Measurements from ENCODE around the gene ADARB2. TPM values are rescaled to one million over a fixed set of nuclear protein-coding genes. Genes with fewer than 3 reads are reported as not detected.

Gene ADARB2
- total and polyA plus RNA-seq, 4 donors = 0.55 to 0.70 (median 0.59) TPM; not detected in 1

DNA sequence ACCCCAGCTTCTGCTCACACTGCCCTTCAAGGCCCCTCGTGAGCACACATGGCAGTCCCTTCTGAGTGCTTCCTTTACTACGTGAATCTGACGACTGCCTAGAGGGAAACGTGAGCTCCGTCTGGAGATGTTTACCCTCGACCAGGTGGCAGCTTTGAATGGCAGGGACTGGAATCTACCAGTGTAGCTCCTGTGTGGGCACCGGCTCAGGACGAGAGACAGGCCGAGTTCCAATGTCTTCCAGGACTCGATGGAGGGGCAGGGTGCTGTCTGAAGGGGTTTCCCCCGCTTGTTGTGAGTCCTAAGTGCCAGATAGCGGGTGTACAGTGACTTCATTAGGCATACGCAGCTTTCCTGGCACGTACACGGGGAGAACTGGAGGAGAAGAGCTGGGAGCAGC is 229.9 kb downstream of the ADARB2 start:
- no peaks in the 10 kb centered on the region for H3K36me3 ChIP-seq (ENCODE audit: control insufficient read depth in 4 of 4, insufficient read depth in 3 of 4, low read depth in 1 of 4, low read length in 3 of 4)
- H3K9ac ChIP-seq (ENCODE audit: low read depth in 1 of 2, low read length in 2 of 2) = no peak overlapping the region
- peaks cover 0 to 8% (median 2%) of the 10 kb centered on the region in 4 donors for H3K9me3 ChIP-seq (ENCODE audit: control insufficient read depth in 4 of 4, low read length in 3 of 4)
- no peaks in the 10 kb centered on the region for H3K4me1 ChIP-seq (ENCODE audit: control insufficient read depth in 4 of 4, insufficient read depth in 4 of 4, low read length in 3 of 4)
- no peak for TF ChIP-seq NR2F2 (IDR thresholded peaks at IDR 0.05)
- no peak for TF ChIP-seq FOXA1 (IDR thresholded peaks at IDR 0.05)
- no peak for TF ChIP-seq RAD21 (IDR thresholded peaks at IDR 0.05)
- TF ChIP-seq SP1 (IDR thresholded peaks at IDR 0.05) = no peak
- no peak for TF ChIP-seq RXRA (IDR thresholded peaks at IDR 0.05)
- no peak for TF ChIP-seq HNF4A (conservative IDR thresholded peaks at IDR 0.05)
- no peak for TF ChIP-seq HNF4G (IDR thresholded peaks at IDR 0.05)
- TF ChIP-seq, protein P1, sequence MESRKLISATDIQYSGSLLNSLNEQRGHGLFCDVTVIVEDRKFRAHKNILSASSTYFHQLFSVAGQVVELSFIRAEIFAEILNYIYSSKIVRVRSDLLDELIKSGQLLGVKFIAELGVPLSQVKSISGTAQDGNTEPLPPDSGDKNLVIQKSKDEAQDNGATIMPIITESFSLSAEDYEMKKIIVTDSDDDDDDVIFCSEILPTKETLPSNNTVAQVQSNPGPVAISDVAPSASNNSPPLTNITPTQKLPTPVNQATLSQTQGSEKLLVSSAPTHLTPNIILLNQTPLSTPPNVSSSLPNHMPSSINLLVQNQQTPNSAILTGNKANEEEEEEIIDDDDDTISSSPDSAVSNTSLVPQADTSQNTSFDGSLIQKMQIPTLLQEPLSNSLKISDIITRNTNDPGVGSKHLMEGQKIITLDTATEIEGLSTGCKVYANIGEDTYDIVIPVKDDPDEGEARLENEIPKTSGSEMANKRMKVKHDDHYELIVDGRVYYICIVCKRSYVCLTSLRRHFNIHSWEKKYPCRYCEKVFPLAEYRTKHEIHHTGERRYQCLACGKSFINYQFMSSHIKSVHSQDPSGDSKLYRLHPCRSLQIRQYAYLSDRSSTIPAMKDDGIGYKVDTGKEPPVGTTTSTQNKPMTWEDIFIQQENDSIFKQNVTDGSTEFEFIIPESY (IDR thresholded peaks at IDR 0.05) = no peak
- no peak for TF ChIP-seq GABPA (IDR thresholded peaks at IDR 0.05 in 1 of 2, conservative IDR thresholded peaks at IDR 0.05 in 1 of 2)
- TF ChIP-seq EGR1 (IDR thresholded peaks at IDR 0.05; ENCODE audit: low read depth in 2 of 2) = no peak
- no peak for TF ChIP-seq CTCF (IDR thresholded peaks at IDR 0.05; ENCODE audit: low read depth, low read length, missing input control)
- no peak for TF ChIP-seq YY1 (IDR thresholded peaks at IDR 0.05)
- no peak for TF ChIP-seq ATF3 (IDR thresholded peaks at IDR 0.05)
- TF ChIP-seq, protein P2, sequence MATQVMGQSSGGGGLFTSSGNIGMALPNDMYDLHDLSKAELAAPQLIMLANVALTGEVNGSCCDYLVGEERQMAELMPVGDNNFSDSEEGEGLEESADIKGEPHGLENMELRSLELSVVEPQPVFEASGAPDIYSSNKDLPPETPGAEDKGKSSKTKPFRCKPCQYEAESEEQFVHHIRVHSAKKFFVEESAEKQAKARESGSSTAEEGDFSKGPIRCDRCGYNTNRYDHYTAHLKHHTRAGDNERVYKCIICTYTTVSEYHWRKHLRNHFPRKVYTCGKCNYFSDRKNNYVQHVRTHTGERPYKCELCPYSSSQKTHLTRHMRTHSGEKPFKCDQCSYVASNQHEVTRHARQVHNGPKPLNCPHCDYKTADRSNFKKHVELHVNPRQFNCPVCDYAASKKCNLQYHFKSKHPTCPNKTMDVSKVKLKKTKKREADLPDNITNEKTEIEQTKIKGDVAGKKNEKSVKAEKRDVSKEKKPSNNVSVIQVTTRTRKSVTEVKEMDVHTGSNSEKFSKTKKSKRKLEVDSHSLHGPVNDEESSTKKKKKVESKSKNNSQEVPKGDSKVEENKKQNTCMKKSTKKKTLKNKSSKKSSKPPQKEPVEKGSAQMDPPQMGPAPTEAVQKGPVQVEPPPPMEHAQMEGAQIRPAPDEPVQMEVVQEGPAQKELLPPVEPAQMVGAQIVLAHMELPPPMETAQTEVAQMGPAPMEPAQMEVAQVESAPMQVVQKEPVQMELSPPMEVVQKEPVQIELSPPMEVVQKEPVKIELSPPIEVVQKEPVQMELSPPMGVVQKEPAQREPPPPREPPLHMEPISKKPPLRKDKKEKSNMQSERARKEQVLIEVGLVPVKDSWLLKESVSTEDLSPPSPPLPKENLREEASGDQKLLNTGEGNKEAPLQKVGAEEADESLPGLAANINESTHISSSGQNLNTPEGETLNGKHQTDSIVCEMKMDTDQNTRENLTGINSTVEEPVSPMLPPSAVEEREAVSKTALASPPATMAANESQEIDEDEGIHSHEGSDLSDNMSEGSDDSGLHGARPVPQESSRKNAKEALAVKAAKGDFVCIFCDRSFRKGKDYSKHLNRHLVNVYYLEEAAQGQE (IDR thresholded peaks at IDR 0.05) = no peak
- TF ChIP-seq, protein P3, sequence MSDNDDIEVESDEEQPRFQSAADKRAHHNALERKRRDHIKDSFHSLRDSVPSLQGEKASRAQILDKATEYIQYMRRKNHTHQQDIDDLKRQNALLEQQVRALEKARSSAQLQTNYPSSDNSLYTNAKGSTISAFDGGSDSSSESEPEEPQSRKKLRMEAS (IDR thresholded peaks at IDR 0.05) = no peak
- TF ChIP-seq FOXA2 (IDR thresholded peaks at IDR 0.05) = no peak
- TF ChIP-seq TAF1 (conservative IDR thresholded peaks at IDR 0.05) = no peak
- no peak for TF ChIP-seq JUND (IDR thresholded peaks at IDR 0.05)
- H3K27me3 ChIP-seq (ENCODE audit: control insufficient read depth in 4 of 4, insufficient read depth in 4 of 4, low read length in 3 of 4) = no peaks in the 10 kb centered on the region
- no peak overlapping the region for H3K4me3 ChIP-seq (ENCODE audit: low read depth in 1 of 3, low read length in 3 of 3)
- 76% methylated on average over 15 of the region's 15 CpGs for WGBS
- DNase-seq (ENCODE audit: low spot score) = no peak
- H3K27ac ChIP-seq (ENCODE audit: low read depth in 1 of 2, low read length in 2 of 2) = no peak overlapping the region
